HG03196 (cell line): ENCODE data around the gene PPP6R1.
A peak's percentile ranks its signal among the peaks of the same experiment; 100 is the strongest.

ENCODE experiments used
- ATAC-seq: cut with Tn5 transposase; IDR thresholded peaks from one replicate; pipeline ENCODE4 v1.9.1; 2021; ENCODE audit not compliant: unreplicated experiment

The PPP6R1 gene

GRCh38 chr19:55279770-55280643 is 21.2 kb upstream of the PPP6R1 start, which contains the start of gene HSPBP1:
Gene HSPBP1, minus strand, starts transcription at chr19:55280110. Its CDS starts 502 bp downstream, at chr19:55279608.
- ATAC-seq, result peak; percentile 63

GRCh38 chr19:55279340-55279739 is 20.5 kb upstream of the PPP6R1 start:
- ATAC-seq, result no peak

GRCh38 chr19:55278391-55279135 is 19.7 kb upstream of the PPP6R1 start:
- no peak for ATAC-seq

GRCh38 chr19:55277494-55277893 is 18.7 kb upstream of the PPP6R1 start:
- no peak for ATAC-seq

GRCh38 chr19:55276720-55277430 is 18.1 kb upstream of the PPP6R1 start:
- no peak for ATAC-seq

GRCh38 chr19:55275851-55276719 is 17.3 kb upstream of the PPP6R1 start:
- ATAC-seq, result no peak

- no peak for ATAC-seq
These were observed 15.3 kb upstream of the PPP6R1 start for GRCh38 chr19:55273978-55274707.

GRCh38 chr19:55272142-55272541 is 13.3 kb upstream of the PPP6R1 start:
- no peak for ATAC-seq

GRCh38 chr19:55270172-55270942 is 11.5 kb upstream of the PPP6R1 start:
- no peak for ATAC-seq

- no peak for ATAC-seq
These were observed 10.5 kb upstream of the PPP6R1 start for GRCh38 chr19:55269299-55269698.

GRCh38 chr19:55266840-55267239 is 8.0 kb upstream of the PPP6R1 start:
- no peak for ATAC-seq

- ATAC-seq, result no peak
These were observed 7.6 kb upstream of the PPP6R1 start for GRCh38 chr19:55266404-55266803.

GRCh38 chr19:55265723-55266386 is 7.0 kb upstream of the PPP6R1 start:
- no peak for ATAC-seq

GRCh38 chr19:55265173-55265572 is 6.4 kb upstream of the PPP6R1 start:
- ATAC-seq, result no peak

- ATAC-seq, result no peak
These were observed 5.7 kb upstream of the PPP6R1 start for GRCh38 chr19:55264531-55264930.

- no peak for ATAC-seq
These were observed 3.5 kb upstream of the PPP6R1 start for GRCh38 chr19:55262359-55262758.

- no peak for ATAC-seq
These were observed 2.9 kb upstream of the PPP6R1 start for GRCh38 chr19:55261671-55262126.

- no peak for ATAC-seq
These were observed 858 bp upstream of the PPP6R1 start for GRCh38 chr19:55259540-55260210.
